ENCODE measurements around the gene C11orf16.
"Not testable (repeated sequence)": the region's sequence is repeated elsewhere in the genome, so short reads cannot be mapped to it uniquely, and the experiment has no call there.

Gene C11orf16

GRCh38 chr11:8891185-8891584 is 41.6 kb downstream of the C11orf16 start:
- not testable (repeated sequence) for DNase-seq (ENCODE audit: low read depth, low spot score)

GRCh38 chr11:8886322-8886721 is 46.4 kb downstream of the C11orf16 start:
- no peak for DNase-seq (ENCODE audit: low read depth, low spot score)

GRCh38 chr11:8881585-8881984 is 51.2 kb downstream of the C11orf16 start:
- DNase-seq (ENCODE audit: low read depth, low spot score) = not testable (repeated sequence)

- no peak for DNase-seq (ENCODE audit: low read depth, low spot score)
Measured at GRCh38 chr11:8878771-8879170, 54.0 kb downstream of the C11orf16 start.

- no peak for DNase-seq (ENCODE audit: low read depth, low spot score)
Measured at GRCh38 chr11:8873741-8874405, 58.9 kb downstream of the C11orf16 start.

- DNase-seq (ENCODE audit: low read depth, low spot score) = no peak
Measured at GRCh38 chr11:8871962-8872361, 60.8 kb downstream of the C11orf16 start.

- DNase-seq (ENCODE audit: low read depth, low spot score) = peak; percentile 91
Measured at GRCh38 chr11:8871171-8871775, 61.5 kb downstream of the C11orf16 start.

- peak; percentile 87 for DNase-seq (ENCODE audit: low read depth, low spot score)
Measured at GRCh38 chr11:8870411-8871170, 62.2 kb downstream of the C11orf16 start.

Data from astrocyte of the hippocampus (primary cell).